ELF-1 (cell line): ENCODE data around the gene ASMT.
"Not testable (repeated sequence)": the region's sequence is repeated elsewhere in the genome, so short reads cannot be mapped to it uniquely, and the experiment has no call there.

Source experiments
- DNase-seq: peaks from one replicate; pipeline ENCODE4 v3.0.0-alpha.2; 2016; ENCODE audit warnings: low read depth, low spot score

The ASMT gene

GRCh38 chrX:1614927-1615326 is at the start of gene ASMT:
Gene ASMT (plus strand): TSS chrX:1615059. CDS start chrX:1615200, 141 bp downstream.
- peak; percentile 50 for DNase-seq

GRCh38 chrX:1574181-1574580 is 40.7 kb upstream of the ASMT start:
- DNase-seq: not testable (repeated sequence)

GRCh38 chrX:1576201-1576992 is 38.5 kb upstream of the ASMT start:
- DNase-seq: no peak

- no peak for DNase-seq
Observed at GRCh38 chrX:1577845-1578244, 37.0 kb upstream of the ASMT start.

- DNase-seq: no peak
Observed at GRCh38 chrX:1578511-1579173, 36.2 kb upstream of the ASMT start.

- peak; percentile 68 for DNase-seq
Observed at GRCh38 chrX:1581132-1581531, 33.7 kb upstream of the ASMT start.

GRCh38 chrX:1582686-1583437 is 32.0 kb upstream of the ASMT start:
- no peak for DNase-seq

GRCh38 chrX:1584237-1585011 is 30.4 kb upstream of the ASMT start:
- no peak for DNase-seq

GRCh38 chrX:1587161-1587560 is 27.7 kb upstream of the ASMT start:
- DNase-seq: no peak

- no peak for DNase-seq
Observed at GRCh38 chrX:1589356-1590130, 25.3 kb upstream of the ASMT start.

GRCh38 chrX:1591102-1591862 is 23.6 kb upstream of the ASMT start, which contains the start of gene AKAP17A:
Gene AKAP17A (plus strand): TSS chrX:1591604. CDS start chrX:1593463, 1,859 bp downstream.
- DNase-seq: peak; percentile 97

GRCh38 chrX:1591863-1592469 is 22.9 kb upstream of the ASMT start:
- DNase-seq: no peak

GRCh38 chrX:1592470-1593142 is 22.3 kb upstream of the ASMT start:
- DNase-seq: peak; percentile 49

GRCh38 chrX:1593286-1594271 is 21.3 kb upstream of the ASMT start:
- peak; percentile 1 for DNase-seq

- no peak for DNase-seq
Observed at GRCh38 chrX:1595711-1596060, 19.2 kb upstream of the ASMT start.

GRCh38 chrX:1596676-1597344 is 18.0 kb upstream of the ASMT start:
- peak; percentile 0 for DNase-seq

- DNase-seq: peak; percentile 2
Observed at GRCh38 chrX:1597345-1598020, 17.4 kb upstream of the ASMT start.
